T-helper 17 cell (primary cell): ENCODE data around the gene CNTN4. TPM values are rescaled to one million over a fixed set of nuclear protein-coding genes. Genes with fewer than 3 reads are reported as not detected.

Experiments used
- ATAC-seq: fragments of 150-1000 bp; cut with Tn5 transposase; 2 replicates; pipeline ENCODE4 v1.10.0; 2021; ENCODE audit warnings: mild to moderate bottlenecking, moderate library complexity
- DNase-seq, 3 donors: peaks; one replicate each; pipeline versions ENCODE4 v3.0.0 to v3.0.0-alpha.2; 2020 to 2021
- H3K9me3 ChIP-seq: one replicate; pipeline ENCODE4 v1.7.0; 2013; ENCODE audit warnings: low read length, mild to moderate bottlenecking; ENCODE audit not compliant: control insufficient read depth, poor library complexity, severe bottlenecking
- H3K27ac Mint-ChIP-seq: one replicate; pipeline ENCODE4 v1.8.0; 2022; ENCODE audit warnings: mild to moderate bottlenecking, moderate library complexity, mixed read lengths
- H3K27me3 Mint-ChIP-seq: one replicate; pipeline ENCODE4 v1.8.0; 2022; ENCODE audit warnings: mixed read lengths
- H3K36me3 Mint-ChIP-seq: one replicate; pipeline ENCODE4 v1.8.0; 2022; ENCODE audit warnings: low read depth, mixed read lengths
- H3K4me1 Mint-ChIP-seq: one replicate; pipeline ENCODE4 v1.8.0; 2022; ENCODE audit warnings: mild to moderate bottlenecking, mixed read lengths
- H3K4me3 Mint-ChIP-seq: one replicate; pipeline ENCODE4 v1.8.0; 2022; ENCODE audit warnings: mild to moderate bottlenecking, moderate library complexity, mixed read lengths
- total RNA-seq, 4 donors: library from RNA in 2 of 4; stranded (reverse) in 2 of 4; gene quantifications; one replicate each; pipeline ENCODE4 v1.2.3 and lab custom pipeline; 2022 to 2026

CNTN4 gene
- total RNA-seq, 2 donors from 2014 or later, result not detected

DNA sequence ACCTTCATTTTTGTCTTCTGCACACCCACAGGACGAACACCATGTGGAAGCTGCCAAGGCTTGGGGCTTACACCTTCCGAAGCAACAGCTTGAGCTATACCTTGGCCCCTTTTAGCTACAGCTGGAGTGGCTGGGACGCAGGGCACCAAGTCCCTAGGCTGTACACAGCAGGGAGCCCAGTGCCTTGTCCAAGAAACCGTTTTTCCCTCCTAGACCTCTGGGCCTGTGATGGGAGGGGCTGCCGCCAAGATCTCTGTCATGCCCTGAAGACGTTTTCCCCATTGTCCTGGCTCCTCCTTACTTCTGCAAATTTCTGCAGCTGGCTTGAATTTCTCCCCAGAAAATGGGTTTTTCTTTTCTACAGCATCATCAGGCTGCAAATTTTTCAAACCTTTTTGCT is 7.8 kb downstream of the CNTN4 start:
- peaks cover 9% of the 10 kb centered on the region for H3K27me3 Mint-ChIP-seq
- no peaks in the 10 kb centered on the region for H3K36me3 Mint-ChIP-seq
- DNase-seq (no peak), ATAC-seq (no peak)
- no peak overlapping the region for H3K27ac Mint-ChIP-seq
- H3K9me3 ChIP-seq, result no peaks in the 10 kb centered on the region
- no peak overlapping the region for H3K4me3 Mint-ChIP-seq
- H3K4me1 Mint-ChIP-seq, result no peaks in the 10 kb centered on the region

DNA sequence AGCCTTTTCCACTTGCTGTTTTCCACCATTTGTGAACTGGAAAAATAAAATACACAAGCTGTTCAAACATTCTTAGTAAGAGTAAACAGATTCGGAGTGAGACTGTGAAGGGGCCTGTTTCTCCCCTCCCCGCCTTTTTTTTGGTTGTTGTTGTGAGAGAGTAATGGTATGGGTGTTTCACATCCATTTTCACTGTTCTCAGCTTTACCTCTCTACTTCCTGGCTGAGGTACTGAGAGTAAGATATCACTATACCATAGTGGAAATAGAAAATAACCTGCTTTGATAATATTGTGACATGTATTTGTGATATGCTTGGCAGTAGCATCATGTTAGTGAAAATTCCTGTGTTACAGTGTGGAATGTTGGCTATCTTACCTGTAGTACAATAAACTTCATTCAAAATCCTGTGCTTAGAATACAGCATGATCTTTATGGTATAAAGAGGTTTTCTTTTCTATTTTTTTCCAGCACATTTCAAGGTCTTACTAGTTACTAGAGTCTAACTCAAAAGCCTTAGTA is 12.0 kb downstream of the CNTN4 start:
- ATAC-seq, result no peak
- DNase-seq, result no peak
- Mint-ChIP-seq H3K4me1 (no peaks in the 10 kb centered on the region), H3K4me3 (no peak overlapping the region), H3K27ac (no peak overlapping the region), H3K36me3 (no peaks in the 10 kb centered on the region), H3K27me3 (no peaks in the 10 kb centered on the region)
- H3K9me3 ChIP-seq, result no peaks in the 10 kb centered on the region

DNA sequence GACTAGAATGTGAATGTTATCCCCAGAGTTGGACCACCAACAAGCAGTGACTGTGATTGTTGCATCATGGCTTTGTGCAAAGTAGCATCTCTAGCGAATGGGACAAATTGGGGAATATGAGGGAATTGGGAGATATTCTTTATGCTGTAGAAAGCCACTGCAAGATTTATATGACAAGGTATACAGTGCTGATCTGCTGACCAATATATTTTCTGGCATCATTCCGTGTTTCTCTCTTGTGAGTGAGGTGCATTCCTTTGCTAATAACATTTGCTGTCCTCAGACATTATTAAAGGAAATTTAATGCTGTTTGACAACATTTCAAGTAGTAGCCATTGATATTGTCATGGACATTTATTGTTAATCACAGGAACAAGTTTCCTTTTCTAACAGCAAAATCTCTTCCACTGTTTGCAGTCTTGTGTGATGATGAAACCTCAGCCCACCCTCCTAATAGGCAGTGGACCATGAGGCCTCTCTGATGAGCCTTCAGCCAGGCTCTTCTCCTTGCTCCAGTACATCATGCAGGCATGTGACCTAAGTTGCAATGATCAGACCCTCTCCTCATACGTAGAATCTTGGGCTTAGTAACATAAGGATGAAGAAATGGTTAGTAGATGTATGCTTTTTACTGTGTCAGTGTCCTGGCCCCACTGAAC is 16.1 kb downstream of the CNTN4 start:
- DNase-seq (no peak), ATAC-seq (no peak)
- no peak overlapping the region for H3K4me3 Mint-ChIP-seq
- no peak overlapping the region for H3K27ac Mint-ChIP-seq
- H3K36me3 Mint-ChIP-seq, result no peaks in the 10 kb centered on the region
- H3K27me3 Mint-ChIP-seq, result no peaks in the 10 kb centered on the region
- no peaks in the 10 kb centered on the region for H3K4me1 Mint-ChIP-seq
- no peaks in the 10 kb centered on the region for H3K9me3 ChIP-seq

DNA sequence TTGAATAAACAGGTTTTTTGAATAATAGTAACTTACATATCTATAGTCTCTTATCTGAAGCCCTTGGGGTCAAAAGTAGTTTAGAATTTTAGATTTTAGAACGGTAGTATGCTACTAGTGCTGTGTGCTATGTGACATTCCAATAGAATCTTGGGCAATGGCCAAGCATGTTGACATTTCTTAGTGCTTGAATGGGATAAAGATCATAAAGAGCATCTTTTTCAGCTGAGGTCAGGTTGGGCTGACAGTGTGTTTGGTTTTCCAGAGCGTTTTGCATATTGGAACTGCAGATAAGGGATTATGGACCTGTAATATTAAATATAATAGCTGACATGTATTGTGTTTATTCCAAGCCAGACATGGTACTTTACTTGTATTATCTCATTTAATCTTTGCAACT is 32.1 kb downstream of the CNTN4 start:
- no peaks in the 10 kb centered on the region for H3K36me3 Mint-ChIP-seq

DNA sequence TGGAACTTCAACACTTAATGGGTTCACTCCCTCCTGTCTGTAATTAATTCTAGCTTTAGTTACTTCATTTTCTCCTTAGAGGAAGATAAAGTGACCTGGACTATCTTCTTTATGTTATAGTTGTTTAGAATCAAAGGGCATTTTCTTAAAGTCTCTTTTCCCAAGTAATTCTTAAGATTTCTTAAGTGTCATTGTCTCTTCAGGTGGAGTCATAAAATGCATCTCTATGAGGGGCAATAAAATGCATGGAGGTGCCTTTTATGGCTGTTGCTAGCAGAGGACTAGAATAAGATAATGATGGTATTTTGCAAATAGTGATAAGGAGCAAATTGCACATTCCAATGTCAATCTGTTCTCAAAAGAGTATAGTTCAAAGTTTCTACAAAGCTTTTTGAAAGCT is 34.5 kb downstream of the CNTN4 start:
- Mint-ChIP-seq H3K4me1 (no peaks in the 10 kb centered on the region), H3K27ac (no peak overlapping the region), H3K27me3 (no peaks in the 10 kb centered on the region), H3K4me3 (no peak overlapping the region), H3K36me3 (no peaks in the 10 kb centered on the region)
- ATAC-seq, result no peak
- H3K9me3 ChIP-seq, result no peaks in the 10 kb centered on the region
- no peak for DNase-seq

More for the DNA sequence above, 32.1 kb downstream of the CNTN4 start:
- Mint-ChIP-seq H3K4me3 (no peak overlapping the region), H3K27ac (no peak overlapping the region), H3K27me3 (no peaks in the 10 kb centered on the region), H3K4me1 (no peaks in the 10 kb centered on the region)
- no peak for DNase-seq
- no peak for ATAC-seq
- H3K9me3 ChIP-seq, result no peaks in the 10 kb centered on the region

DNA sequence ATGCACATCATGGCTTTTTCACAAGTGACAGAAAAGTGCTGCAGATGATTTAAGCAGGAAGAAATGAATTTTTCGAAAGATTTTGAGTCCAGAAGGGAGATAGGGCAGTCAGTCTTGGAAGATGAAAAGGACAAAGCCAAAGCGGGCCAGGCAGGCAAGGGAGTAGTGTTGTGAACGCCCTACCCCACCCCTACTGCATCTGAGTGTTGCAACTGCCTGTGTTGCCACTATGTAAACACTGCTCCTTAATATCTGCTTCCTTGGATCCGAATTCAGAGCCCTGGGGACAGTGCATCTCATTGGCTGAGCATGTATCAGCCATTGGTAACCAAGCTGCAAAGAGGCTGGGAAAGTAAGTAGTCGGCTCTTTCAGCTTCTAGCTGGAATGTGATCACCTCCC is 39.0 kb downstream of the CNTN4 start:
- H3K9me3 ChIP-seq, result no peaks in the 10 kb centered on the region
- H3K27me3 Mint-ChIP-seq, result no peaks in the 10 kb centered on the region
- ATAC-seq (no peak), DNase-seq (no peak)
- no peaks in the 10 kb centered on the region for H3K4me1 Mint-ChIP-seq
- no peak overlapping the region for H3K27ac Mint-ChIP-seq
- H3K4me3 Mint-ChIP-seq, result no peak overlapping the region
- no peaks in the 10 kb centered on the region for H3K36me3 Mint-ChIP-seq

DNA sequence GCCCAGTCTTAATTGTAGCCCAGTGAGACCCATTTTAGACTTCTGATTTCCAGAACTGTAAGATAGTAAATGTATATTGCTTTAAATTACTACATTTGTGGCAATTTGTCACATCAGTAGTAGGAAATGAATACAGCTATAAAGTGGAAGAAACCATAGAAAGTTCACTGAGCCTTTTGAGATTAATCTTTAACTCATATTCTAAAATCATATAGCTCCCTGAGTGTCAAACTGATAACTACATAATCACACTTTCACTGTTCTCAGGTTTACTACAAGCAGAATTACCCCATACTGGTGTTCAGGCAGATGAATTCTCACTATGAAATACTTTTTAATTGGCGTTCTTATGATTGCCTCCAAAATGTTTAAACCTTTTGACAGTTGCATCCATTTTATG is 42.8 kb downstream of the CNTN4 start:
- Mint-ChIP-seq H3K27ac (no peak overlapping the region), H3K4me1 (no peaks in the 10 kb centered on the region), H3K36me3 (no peaks in the 10 kb centered on the region), H3K4me3 (no peak overlapping the region), H3K27me3 (no peaks in the 10 kb centered on the region)
- DNase-seq, result no peak
- ATAC-seq, result no peak
- no peaks in the 10 kb centered on the region for H3K9me3 ChIP-seq

DNA sequence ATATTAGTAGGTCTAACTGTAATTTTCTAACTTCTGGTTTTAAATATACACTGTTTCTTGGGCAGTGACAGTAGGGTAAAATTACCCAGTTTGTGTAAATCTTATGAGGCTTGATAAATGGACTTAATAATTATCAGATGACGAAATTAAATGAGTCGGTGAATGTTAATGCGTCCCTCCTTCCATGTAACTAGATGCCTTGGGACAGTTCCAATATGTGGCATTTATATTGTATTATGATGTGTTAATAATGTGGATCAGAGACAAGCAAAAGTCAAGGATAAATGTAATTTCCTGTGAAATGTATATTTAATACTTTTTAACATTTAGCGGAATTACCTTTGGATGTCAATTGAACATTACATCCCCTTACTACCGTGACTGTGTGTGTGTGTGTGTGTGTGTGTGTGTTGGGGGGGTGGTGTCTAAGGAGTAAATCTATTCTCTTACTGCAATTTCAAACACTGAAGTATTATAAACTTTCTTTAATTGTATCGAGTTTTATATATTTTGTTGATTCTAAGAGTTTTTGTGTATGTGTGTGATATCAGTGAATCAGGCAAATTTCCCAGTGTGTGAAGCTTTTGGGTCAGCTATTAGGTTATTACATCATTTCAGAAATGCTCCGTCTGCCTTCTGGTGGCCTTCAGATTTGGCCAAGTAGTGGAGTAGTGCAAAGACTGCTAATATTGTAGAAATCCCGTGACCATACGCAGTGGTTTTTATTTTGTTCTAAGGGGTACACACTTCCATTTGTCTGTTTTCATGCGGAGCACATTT is 50.1 kb downstream of the CNTN4 start:
- no peak for ATAC-seq
- no peak overlapping the region for H3K27ac Mint-ChIP-seq
- H3K36me3 Mint-ChIP-seq, result no peaks in the 10 kb centered on the region
- DNase-seq, result no peak
- H3K9me3 ChIP-seq, result no peaks in the 10 kb centered on the region
- no peaks in the 10 kb centered on the region for H3K27me3 Mint-ChIP-seq
- no peaks in the 10 kb centered on the region for H3K4me1 Mint-ChIP-seq
- no peak overlapping the region for H3K4me3 Mint-ChIP-seq

DNA sequence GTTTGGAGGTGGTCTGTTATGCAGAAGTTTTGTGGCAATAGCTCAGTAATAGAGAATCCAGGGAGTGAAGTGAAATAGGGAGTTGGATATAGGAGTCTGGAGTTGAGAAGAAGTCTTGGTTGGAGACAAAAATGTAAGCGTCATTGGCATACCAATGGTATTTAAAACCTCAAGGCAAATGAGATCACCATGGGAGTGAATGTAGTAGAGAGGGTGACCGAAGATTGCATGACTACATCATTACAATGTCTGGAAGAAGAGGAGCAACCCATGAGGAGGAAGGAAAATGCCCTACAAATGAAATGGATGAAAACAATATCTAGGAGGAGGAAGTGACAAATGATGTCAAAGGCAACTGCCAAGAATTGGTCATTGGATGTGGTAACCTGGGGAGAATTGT is 54.4 kb downstream of the CNTN4 start:
- no peaks in the 10 kb centered on the region for H3K36me3 Mint-ChIP-seq
- ATAC-seq, result no peak

DNA sequence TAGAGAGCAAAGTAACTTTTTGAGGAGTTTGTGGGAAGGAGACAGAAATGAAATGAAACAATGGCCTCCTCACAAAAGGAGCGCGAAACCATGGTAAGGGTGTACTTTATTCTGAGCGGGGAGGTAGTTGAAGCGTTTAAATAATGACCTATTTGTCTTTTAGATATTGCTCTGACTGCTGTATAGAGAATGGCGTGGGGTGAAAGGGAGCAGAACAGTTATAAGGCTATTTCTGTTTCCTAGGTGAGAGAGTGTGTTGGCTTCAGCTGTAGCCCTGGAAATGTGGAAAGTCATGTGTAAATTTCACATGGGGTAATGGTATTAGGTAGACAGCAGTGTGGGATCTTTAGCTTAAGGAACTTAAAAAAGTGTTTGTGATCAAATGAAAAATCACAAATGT is 54.9 kb downstream of the CNTN4 start:
- Mint-ChIP-seq H3K4me3 (no peak overlapping the region), H3K4me1 (no peaks in the 10 kb centered on the region), H3K27ac (no peak overlapping the region), H3K27me3 (no peaks in the 10 kb centered on the region), H3K36me3 (no peaks in the 10 kb centered on the region)
- H3K9me3 ChIP-seq, result no peaks in the 10 kb centered on the region
- no peak for DNase-seq
- no peak for ATAC-seq

More for the DNA sequence above, 54.4 kb downstream of the CNTN4 start:
- H3K27ac Mint-ChIP-seq, result no peak overlapping the region
- no peaks in the 10 kb centered on the region for H3K9me3 ChIP-seq
- no peak overlapping the region for H3K4me3 Mint-ChIP-seq
- no peak for DNase-seq
- no peaks in the 10 kb centered on the region for H3K4me1 Mint-ChIP-seq
- no peaks in the 10 kb centered on the region for H3K27me3 Mint-ChIP-seq

DNA sequence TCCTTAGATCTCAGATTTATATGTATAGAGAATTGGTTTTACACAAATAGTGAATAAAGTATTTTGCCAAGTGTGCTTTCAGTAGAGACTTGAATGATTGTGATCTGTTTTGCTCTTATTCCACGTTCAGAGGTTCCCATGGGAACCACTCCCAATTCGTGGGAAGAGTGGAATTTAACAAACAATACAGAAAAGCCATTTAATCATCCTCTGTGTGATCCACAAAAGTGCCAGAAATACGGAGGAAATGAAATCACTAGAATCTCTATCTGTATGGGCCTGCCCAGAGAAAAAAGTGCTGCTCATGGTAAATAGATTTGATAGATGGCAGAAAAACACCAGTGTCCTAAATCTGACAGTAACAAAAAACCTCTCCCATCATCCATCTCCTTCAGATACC is 56.0 kb downstream of the CNTN4 start:
- Mint-ChIP-seq H3K27ac (no peak overlapping the region), H3K4me3 (no peak overlapping the region), H3K36me3 (no peaks in the 10 kb centered on the region), H3K27me3 (no peaks in the 10 kb centered on the region), H3K4me1 (no peaks in the 10 kb centered on the region)
- ATAC-seq (no peak), DNase-seq (no peak)
- no peaks in the 10 kb centered on the region for H3K9me3 ChIP-seq

DNA sequence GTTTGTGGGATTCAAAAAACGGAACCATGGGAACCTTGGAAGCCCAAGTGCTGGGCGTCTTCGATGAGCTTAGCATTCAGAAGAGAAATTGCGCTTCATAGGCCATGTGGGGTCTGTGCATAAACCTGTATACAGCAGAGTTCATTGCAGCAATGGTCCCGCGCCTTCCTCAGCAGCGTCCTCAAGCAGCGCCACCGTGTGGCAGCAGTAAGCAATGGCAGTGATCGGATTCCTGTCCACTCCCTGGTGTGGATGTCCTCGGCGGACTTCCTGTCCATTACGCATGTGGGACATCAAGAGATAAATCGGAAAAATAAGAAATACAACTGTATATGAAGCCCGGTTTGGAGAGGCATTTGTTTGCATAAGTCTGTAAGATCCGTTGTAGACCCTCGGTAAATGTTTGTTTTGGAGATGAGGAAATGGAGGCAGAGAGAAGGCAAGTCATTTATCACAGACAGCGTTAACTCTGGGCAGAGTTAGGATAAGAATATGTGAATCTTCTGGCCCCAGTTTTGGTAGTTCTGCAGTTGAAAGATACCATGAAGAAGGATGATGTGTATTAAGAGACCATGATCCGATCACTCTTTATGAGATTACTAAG is 57.7 kb downstream of the CNTN4 start:
- no peak for DNase-seq
- no peaks in the 10 kb centered on the region for H3K4me1 Mint-ChIP-seq
- no peaks in the 10 kb centered on the region for H3K36me3 Mint-ChIP-seq
- no peak for ATAC-seq
- no peaks in the 10 kb centered on the region for H3K9me3 ChIP-seq
- H3K27me3 Mint-ChIP-seq, result no peaks in the 10 kb centered on the region
- no peak overlapping the region for H3K4me3 Mint-ChIP-seq
- H3K27ac Mint-ChIP-seq, result no peak overlapping the region

DNA sequence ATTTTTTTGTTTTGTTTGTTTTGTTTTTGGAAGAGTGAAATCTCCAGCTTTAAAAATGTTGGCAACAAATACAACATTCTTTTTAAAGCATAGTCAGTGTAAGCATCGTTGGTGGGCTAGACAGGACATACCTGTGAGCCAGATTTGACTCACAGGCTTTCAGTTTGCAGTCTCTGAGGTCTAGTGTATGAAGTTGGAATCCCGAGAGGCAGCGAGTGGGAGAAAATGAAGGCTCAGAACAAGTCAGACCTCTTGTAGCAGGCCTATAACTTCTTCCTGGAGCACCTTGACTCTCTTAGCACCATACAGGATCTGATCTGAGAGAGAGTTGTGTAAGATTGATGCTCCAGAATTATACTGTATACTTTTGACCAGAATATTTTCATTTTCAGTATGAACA is 60.2 kb downstream of the CNTN4 start:
- Mint-ChIP-seq H3K27me3 (no peaks in the 10 kb centered on the region), H3K36me3 (no peaks in the 10 kb centered on the region), H3K27ac (no peak overlapping the region), H3K4me1 (no peaks in the 10 kb centered on the region), H3K4me3 (no peak overlapping the region)
- ATAC-seq (no peak), DNase-seq (no peak)
- H3K9me3 ChIP-seq, result no peaks in the 10 kb centered on the region
